GM19452 (cell line): ENCODE data around the gene PPARD.

ENCODE experiments used
- ATAC-seq: cut with Tn5 transposase; IDR thresholded peaks from one replicate; pipeline ENCODE4 v1.9.1; 2021; ENCODE audit not compliant: unreplicated experiment

PPARD gene

DNA sequence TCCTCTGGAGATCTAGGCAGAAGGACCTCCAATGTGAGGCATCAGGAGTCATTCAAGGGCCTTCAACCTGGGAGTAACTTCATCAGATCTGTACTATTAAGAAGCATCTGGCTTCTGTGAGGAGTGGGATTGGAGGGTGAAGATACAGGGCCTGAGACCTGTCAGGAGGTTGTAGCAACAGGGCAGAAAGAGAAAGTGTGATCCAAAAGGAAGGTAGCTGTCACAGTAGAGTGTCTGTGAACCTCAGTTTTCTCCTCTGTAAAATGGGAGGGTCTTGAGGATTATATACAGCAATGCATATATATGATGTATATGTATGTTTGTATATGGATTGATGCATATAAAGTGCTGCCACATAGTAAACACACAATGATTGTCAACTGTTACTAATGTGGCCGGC lies 123.3 kb downstream of the PPARD start:
- ATAC-seq: no peak

DNA sequence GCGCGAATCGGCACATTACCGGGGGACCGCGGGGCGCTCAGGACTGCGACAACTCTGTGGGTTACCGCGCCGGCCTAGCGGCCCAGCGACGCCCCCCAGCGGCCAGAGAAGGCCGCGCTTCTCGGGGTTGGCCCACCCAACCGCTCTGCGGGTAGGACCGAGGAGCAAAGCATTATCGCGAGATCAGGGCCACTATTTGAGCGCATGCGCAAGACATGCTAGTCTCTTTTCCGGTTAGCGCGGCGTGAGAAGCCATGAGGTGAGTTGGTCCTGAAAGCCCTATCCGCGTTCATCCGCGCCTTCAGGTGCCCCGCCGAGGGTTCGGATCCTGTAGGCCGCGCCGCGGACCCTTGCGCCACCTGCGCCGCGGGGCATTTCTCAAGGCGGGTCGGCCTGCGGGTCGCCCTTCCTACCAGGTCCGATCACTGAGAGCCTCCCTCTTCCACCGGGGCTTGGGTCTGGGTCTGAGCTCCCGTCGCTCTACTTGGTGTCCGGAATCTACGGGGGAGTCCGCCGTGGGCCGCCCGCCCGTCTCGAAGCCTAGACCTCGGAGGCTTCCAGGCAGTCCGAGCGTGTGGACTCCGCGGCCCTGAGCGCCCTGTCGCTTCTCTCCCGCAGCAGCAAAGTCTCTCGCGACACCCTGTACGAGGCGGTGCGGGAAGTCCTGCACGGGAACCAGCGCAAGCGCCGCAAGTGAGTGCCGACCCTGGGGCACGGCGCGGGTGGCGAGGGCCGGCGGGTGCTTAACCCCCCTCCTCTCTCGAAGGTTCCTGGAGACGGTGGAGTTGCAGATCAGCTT lies 126.0 kb downstream of the PPARD start, which contains the start of gene RPL10A:
Gene RPL10A (plus strand): TSS at position 221 of the 799 bp plus-strand sequence. CDS start 34 bp downstream, at position 255.
- ATAC-seq: peak; percentile 67

DNA sequence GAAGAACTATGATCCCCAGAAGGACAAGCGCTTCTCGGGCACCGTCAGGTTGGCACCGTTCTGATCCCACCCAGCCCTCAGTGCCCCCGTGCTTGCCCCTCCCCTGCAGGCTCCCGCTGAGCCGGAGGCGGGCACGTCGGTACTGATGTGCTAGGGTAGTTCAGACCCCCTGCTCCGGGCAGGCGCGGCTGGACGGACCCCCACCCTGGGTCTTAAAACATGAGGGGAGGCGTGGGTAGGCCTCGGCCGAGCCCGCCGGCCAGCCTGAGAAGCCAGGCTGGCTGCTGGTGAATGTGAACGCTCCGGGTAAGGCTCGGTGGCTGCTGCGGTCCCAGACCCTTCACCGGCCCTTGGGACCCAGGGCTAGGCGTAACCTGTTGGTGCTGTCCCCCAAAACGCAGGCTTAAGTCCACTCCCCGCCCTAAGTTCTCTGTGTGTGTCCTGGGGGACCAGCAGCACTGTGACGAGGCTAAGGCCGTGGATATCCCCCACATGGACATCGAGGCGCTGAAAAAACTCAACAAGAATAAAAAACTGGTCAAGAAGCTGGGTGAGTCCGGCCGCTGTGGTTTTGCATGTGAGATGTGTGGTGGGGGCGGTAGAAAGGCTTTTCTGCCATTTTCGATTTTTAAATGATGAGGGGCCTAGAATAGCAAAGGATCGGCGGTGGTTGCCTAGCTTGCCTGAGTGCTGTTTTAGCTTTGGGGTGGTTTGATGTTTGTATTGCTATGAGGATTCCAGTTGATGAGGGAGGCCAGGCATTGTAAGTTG lies 126.8 kb downstream of the PPARD start:
- ATAC-seq: no peak

DNA sequence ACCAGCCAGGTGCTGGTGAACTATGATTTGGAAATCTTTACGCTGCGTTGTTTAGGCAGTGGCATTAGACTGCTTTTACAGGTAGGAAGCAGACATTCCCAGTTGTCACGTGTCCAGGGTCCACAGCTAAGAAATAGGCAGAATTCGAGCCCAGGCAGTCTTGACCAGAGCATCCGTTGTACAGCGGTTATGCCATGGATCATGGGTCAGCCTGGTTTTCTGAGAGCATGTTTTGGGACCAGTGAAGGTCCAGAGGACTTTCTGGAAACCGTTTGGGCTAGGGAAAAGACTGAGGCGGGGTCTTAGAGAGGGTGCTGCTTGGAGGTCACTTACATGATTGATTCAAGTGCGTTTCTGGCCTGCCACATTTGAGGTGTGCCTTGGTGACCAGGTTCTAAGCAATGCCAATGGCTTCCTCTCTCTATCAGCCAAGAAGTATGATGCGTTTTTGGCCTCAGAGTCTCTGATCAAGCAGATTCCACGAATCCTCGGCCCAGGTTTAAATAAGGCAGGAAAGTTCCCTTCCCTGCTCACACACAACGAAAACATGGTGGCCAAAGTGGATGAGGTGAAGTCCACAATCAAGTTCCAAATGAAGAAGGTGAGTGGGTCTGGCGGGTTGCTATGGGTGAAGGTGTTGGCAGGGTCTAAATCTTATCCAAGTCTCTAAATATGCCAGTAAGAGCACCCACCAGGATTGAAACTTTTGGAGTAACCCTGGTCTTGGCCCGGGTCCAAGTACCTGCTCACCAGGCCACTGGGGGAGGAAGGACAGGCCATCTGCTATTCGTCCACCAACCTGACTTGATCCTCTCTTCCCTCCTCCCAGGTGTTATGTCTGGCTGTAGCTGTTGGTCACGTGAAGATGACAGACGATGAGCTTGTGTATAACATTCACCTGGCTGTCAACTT lies 127.6 kb downstream of the PPARD start:
- no peak for ATAC-seq

DNA sequence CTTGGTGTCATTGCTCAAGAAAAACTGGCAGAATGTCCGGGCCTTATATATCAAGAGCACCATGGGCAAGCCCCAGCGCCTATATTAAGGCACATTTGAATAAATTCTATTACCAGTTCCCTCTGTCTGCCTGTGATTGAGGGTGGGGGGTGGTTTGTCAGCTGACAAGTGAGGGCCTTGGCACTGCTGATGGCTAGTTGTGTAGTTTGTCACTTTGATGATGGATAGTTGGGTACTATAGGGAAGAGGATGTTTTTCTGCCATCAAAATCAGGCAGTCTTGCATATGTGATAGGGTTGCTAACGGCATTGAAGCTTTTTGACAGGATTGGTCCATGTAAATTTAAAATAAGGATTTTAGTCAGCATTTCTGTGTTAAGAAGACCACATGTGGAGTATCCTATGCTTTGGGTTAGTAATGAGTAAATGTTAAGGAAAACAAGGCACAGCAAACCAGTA lies 128.3 kb downstream of the PPARD start:
- no peak for ATAC-seq

DNA sequence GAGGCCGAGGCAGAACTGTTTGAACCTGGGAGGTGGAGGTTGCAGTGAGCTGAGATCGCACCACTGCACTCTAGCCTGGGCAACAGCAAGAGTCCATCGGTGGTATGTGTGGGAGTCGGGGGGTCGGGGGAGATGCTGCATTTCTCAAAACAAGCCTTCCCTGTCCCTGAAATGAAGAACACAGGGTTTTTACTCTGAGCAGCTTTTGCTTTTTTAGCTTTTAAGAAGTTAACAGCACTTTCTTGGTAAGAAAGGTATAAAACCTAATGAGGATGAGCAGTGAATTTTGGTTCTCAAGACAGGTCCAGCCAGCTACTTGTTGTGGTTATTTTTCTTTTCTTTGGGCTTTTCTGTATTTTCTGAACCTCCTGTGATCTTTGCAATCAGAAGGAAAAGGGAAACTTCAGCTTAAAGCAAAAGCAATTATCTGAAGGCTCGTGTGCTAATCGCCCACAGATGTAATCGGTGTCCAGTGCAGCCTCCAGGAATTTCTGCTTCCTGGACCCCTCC lies 129.5 kb downstream of the PPARD start:
- ATAC-seq: no peak

DNA sequence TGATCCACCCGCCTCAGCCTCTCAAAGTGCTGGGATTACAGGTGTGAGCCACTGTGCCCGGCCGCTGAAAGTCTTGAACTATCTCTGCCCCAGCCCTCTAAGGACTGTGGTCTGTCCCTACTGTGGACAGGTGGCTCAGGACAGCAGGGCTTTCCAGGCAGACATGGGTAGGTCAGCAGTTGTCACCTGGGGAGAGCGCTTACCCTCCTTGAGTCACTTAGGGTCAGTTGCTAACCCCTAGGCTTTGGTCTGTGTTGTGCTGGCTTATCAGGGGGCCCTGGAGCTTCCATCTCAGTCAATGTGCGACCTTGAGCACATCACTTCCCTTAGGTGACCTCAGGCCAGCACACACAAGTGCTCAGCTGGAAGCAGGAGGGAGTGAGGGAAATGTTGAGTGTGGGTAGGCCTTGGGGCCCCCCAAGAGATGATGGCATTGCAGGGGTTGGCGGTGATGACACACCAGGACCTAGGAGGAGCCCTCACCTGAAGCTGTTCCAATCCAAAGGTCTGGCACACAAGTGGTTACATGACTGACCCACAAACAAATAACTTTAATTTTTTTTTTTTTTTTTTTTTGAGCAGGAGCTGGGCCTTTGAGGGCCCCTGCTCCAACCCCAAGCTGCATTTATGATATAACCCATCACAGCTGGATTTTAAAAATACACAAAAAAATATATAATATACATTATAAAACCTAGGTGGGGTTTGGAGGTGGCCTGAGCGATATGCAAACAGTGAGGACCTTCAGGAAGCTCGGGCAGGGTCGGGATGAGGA lies 130.9 kb downstream of the PPARD start:
- no peak for ATAC-seq

DNA sequence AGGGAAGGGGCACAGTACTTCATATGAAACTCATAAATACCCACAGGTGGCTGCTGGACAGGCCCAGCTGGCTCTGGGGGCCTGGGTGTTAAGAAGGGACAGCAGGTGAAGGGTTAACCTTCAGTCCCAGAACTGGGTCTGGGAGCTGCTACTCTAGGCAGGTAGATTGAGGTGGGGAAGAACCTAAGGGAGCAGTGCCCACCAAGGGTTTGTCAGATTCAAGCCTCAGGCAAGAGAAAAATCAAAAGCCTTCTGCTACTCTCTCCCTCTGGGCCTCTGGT lies 131.4 kb downstream of the PPARD start:
- no peak for ATAC-seq

DNA sequence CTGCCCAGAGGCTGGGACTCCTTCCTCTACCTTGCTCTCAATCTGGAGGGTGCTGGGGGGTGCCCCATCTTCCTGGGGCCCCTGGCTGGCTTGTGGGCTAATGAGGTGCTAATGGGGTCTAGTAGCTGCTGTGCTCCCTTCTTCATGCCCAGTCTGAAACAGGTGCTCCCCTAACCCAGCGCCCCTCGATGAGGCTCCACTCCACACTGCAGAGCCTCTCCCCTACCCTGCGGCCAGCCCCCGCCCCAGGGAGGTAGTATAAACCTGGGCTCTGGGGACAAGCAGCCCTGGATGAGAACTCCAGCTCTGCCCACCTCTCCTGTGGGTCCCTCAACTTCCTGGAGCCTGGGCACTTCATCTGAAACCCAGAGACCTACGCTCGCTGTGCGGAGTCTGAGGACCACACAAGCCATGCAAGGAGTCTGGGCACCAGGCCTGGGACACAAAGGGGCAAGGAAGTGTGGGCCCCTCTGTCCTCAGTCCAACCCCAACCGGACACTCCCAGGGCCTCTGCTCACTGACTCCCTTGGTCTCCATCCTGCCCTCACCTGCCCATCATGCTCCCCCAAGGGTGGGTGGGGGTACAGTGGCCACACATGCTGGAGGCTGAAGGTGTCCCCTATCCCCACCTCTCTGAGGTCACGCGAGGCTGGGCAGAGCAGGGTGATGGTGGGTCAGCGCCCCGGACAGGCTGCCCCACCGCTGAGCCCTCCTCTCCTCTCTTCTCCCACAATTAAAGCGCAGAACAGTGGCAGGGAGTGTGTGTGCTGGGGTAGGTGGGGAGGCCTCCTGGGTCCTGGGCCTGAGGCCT lies 132.0 kb downstream of the PPARD start:
- ATAC-seq: no peak

DNA sequence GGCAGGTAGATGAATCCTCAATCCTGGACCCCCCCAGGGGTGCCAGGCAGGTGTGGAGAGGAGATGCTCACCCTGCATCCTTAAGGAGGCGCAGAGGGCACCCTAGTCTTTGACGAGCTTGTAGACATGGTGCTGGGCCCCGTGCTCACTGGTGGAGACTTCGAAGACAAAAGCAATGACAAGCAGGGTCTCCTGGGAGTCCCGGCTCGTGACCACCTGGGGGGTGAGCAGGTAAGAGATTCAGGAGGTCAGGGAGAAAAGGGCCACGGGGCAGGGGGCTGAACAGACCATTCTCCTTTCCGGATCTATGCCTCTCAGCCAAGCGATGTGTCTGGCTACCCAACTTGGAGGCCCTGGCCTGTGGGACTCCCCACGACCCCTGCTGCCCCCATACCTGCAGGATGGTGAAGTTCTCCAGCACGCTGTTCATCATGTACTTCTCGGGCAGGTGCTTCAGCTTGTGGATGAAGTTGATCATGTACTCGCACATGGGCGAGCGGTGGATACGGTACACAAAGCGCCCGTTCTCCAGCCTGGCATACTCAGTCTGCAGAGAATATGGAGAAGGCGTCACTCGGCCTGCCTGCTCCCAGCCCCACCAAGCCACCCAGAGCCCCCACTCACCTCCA lies 132.7 kb downstream of the PPARD start:
- no peak for ATAC-seq

DNA sequence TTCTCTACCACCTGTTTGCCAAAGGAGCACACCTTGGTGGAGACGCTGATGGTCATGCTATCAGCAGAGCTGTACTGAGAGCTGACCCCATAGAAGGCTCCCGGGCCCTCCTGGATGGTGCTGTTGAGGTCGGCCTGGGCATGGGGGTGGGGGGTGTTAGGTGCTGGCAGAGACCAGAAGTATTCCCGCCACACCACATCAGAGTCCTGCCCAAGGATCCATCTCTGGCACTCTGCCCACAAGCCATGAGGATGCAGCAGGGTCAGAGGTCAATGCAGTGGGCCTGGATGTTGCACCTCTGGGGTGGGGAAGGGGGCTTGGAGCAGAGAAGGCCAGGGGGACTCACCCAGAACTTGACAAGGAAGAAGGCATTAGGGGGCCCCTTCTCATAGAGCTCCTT lies 133.2 kb downstream of the PPARD start:
- ATAC-seq: no peak

DNA sequence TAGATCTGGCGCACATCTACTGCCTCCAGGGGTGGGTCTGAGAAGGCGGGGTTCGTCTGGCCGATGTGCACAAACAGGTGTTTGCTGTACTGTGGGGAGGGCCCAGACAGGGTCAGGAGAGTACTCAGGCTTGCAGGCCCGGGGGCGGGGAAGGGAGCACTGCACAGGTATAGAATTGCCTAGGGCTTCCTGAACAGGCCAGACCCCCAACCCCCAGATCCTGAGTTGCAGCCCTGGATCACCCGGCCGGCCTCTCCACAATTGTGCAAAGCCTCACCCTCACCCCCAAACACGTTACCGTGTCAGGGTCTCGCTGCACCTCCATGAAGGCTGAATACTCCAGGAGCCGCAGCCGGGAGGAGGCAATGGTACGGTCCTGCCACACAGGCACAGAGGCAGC lies 133.6 kb downstream of the PPARD start:
- ATAC-seq: no peak

DNA sequence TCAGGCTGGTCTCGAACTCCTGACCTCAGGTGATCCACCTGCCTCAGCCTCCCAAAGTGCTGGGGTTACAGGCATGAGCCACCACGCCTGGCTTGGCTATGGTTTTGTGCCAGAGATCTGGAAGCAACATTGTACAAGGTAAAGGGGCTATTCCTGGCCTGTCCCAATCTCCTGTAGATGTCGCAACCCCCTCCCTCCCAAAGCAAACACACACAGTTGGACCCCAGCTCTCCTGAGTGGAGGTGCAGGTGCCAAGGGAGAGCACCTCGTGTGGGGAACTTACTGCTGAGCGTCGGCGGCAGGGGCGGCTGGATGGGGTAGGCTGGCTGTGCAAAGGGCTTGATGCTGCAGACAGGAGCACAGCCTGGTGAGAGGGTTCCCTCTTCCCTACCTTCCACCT lies 134.7 kb downstream of the PPARD start:
- ATAC-seq: no peak
